RPMI7951 (cell line): ENCODE data around the gene CAD. TPM values are rescaled to one million over a fixed set of nuclear protein-coding genes. Genes with fewer than 3 reads are reported as not detected.
"Not testable (repeated sequence)": the region's sequence is repeated elsewhere in the genome, so short reads cannot be mapped to it uniquely, and the experiment has no call there.

Source experiments
- DNase-seq: peaks from one replicate; pipeline ENCODE4 v3.0.0-alpha.2; 2012; ENCODE audit warnings: low read depth
- total RNA-seq: library from RNA; depleted of rRNA; stranded (reverse); fragments of >200 nt; shearing (Covaris generic); gene quantifications from 2 replicates; pipeline ENCODE4 v1.2.3, GENCODE V29; 2014; rRNA removed

The CAD gene
- 22.7 and 32.7 TPM in 2 replicates for total RNA-seq

DNA sequence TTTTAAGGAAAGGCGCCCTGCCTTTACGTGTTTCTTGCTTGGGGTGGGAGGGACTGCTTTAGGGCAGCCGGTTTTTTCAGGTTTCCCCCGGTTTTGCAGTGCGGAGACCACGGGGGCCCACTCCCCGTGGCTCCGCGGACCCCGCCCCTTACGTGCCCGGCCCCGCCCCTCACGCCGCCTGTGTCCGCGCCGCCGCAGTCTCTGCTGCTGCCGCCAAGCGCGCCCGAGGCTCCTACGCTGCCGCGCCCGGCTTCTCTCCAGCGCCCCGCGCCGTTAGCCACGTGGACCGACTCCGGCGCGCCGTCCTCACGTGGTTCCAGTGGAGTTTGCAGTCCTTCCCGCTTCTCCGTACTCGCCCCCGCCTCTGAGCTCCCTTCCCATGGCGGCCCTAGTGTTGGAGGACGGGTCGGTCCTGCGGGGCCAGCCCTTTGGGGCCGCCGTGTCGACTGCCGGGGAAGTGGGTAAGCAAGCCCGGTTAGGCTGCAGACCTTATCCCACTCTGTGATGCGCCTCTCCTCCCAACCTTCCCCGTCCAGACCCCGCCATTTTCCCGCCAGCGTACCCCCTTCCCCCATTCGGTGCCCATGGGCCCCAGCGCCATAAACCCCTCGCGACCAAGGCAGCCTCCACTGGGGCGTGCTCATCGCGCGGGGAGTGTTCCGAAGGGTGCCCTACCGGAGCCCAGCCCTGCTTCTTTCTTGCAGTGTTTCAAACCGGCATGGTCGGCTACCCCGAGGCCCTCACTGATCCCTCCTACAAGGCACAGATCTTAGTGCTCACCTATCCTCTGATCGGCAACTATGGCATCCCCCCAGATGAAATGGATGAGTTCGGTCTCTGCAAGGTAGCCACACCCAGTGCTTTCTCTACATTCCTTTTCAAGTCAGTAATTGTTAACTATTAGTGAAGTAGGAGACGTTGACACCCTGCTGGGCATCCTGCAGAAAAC lies at the start of gene CAD:
CAD (plus strand) TSS at position 197 of the 949 bp plus-strand sequence; CDS start at position 380, 183 bp downstream.
- peak; percentile 86 for DNase-seq

DNA sequence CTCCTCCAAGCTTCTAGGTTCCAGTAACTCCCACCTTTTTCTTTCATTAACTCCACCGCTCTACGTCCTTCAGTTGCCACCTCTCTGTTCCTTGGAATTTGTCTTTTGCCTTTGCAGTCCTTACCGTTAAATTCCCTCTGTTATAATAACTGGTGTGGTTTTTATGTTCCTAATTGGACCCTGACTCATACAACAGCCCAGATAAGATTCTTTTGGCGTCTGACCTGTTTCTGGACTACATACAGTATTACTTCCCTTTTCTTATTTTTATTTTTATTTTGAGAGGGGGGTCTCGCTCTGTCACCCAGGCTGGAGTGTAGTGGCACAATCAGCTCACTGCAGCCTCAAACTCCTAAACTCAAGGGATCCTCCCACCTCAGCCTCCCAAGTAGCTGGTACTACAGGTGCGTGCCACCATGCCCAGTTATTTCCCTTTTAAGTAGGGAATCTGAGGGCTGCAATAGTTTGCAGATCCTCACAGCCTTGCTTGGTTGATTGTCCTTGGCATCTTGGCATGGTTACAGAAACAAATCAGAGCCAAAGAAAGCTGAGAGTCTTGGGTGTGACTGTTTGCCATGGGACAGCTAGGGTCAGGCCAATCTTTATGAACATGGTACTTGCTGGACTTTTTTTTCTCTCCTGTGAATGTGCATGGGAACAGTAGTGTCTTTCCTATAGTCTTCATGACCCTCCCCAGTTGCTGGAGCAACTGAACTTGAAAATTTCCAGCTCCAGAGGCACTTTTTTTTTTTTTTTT lies 46.4 kb upstream of the CAD start:
- no peak for DNase-seq

DNA sequence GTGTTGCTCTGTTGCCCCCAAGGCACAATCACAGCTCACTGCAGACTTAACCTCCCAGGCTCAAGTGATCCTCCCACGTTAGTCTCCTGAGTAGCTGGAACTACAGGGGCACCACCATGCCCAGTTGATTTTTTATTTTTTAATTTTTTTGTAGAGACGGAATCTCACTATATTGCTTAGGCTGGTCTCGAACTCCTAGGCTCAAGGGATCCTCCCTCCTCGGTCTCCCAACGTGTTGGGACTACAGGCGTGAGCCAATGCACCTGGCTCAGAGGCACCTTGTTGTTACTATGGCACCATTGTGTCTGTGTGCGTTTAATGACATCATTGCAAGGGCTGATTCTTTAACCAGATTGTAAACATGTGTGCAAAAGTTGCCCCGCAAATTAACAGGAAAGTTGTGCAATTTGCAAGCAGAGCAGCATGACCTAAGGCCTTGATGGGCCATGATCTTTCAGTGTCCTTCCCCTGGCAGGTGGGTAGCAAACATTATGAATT lies 45.8 kb upstream of the CAD start:
- DNase-seq = no peak

DNA sequence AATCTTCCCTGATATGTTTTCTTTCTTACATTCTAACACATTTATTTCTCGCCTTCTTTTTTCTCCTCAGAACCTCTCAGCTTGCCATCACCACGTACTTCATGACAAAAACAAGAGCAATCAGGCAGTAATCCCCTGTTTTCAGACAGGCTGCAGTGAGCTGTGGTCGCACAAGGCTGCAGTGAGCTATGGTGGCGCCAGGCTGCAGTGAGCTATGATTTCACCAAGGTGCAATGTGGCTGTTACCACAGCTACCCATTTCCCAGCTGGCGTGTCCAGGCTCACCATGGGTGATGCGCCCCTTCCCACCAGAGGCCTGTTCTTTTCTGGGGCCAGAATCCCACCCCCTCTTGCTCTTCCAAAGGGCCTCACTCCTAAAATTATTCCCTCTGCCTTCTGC lies 42.5 kb upstream of the CAD start:
- DNase-seq = no peak

DNA sequence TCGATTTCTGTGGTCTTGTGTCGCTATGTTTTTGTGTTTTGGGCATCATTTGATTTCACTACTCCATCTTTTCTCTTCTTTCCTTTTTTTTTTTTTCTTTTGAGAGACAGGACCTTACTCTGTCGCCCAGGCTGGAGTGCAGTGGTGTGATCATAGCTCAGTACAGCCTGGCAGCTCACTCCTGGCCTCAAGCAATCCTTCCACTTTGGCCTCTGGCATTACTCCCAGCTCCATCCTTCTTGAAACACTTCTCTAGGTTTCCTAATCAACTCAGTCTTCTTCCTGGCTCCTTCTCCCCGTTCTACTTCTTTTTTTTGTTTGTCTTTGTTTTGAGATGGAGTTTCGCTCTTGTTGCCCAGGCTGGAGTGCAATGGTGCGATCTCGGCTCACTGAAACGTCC lies 41.8 kb upstream of the CAD start:
- no peak for DNase-seq

DNA sequence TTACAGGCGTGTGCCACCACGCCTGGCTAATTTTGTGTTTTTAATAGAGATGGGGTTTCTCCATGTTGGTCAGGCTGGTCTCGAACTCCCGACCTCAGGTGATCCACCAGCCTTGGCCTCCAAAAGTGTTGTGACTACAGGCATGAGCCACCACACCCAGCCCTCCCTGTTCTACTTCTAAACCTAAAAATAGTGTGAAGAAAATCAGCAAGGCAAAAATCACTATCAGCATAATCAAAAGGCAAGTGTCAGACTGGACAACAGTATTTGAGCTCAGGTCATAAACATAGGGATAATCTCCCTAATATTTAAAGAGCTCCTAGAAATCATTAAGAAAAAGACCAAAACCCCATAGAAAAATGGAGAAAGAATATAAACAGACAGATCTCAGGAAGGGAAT lies 41.4 kb upstream of the CAD start:
- DNase-seq = not testable (repeated sequence)

DNA sequence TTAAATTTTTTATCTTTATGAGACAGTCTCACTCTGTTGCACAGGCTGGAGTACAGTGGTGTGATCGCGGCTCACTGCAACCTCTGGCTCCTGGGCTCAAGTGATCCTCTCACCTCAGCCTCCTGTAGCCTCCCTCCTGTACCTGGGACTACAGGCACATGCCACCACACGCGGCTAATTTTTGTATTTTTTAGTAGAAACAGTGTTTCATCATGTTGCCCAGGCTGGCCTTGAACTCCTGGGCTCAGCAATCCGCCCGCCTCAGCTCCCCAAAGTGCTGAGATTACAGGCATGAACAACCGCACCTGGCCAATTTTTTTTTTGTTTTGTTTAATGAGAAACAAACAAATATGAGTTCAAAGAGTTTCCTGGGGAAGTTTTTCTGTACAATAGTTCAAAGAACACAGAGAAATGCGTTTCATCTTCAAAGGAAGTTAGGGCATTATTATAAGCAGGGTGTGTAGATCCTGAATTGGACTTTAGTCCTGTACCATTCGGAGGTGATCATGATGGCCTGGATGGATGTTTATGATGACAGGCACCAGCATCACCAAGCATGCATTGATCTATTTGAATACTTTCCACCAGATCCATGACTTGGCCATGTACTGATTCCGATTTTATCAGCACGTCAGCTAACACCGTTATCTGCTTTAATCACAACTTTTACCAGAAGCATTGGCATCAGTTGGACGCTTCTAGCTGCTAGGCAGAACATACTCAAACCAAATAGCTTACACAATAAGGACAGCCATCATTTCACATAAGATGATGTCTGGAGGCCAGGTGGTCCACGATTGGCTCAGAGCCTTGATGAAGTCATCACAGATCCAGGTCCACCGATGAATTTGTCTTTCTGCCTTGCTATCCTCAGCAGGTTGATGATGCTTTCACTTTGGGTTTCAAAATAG lies 39.5 kb upstream of the CAD start:
- no peak for DNase-seq

DNA sequence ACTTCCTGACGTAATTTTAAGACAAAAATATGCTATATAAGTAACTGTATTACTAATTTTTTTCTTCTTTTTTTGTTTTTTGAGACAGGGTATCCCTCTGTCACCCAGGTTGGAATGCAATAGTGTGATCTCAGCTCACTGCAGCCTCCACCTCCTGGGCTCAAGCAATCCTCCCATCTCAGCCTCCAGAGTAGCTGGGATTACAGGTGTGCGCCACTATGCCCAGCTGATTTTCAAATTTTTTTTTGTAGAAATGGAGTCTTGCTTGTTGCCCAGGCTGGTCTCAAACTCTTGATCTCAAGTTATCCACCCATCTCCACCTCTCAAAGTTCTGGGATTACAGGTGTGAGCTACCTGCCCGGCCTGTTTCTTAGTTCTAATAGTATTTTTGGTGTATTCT lies 38.7 kb upstream of the CAD start:
- no peak for DNase-seq

DNA sequence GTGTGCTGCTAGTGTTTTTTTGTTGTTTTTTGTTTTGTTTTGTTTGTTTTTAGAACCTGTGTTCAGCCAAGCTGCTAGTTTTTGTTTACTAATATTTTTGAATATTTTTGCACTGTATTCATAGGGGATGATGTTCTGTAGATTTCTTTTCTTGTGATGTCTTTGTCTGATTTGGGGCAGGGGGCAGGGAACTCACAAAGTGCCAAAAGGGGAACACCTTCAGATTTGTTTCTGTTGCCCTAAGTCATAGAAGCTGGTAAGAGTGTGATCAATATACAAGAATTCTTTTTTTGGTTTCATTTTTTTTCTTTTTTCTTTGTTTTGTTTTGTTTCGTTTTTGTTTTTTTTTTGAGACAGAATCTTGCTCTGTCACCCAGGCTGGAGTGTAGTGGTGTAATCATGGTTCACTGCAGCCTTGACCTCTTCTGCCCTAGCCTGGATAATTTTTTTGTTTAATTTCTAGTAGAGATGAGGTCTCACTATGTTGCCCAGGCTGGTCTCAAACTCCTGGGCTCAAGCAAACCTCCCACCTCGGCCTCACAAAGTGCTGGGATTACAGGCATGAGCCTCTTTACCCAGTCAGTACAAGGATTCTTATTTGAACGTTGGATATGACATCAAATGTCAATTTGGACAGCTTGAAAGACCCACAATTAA lies 37.7 kb upstream of the CAD start:
- DNase-seq = no peak

DNA sequence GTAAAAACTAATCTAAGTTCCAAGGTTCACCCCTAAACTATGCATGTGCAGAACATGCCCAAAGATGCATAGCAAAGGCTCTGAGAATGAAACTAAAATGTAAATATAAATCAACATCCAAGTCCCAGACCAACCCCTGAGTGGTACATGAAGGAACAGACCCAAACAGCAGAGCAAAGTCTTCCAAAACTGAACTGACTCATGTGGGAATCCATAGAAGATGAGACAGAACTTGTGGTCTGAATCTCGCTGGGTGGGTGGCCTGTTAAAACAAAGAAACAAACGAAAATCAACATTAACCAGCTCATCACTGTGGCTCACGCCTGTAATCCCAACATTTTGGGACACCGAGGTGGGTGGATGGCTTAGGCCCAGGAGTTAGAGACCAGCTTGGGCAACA lies 34.8 kb upstream of the CAD start:
- DNase-seq = no peak

DNA sequence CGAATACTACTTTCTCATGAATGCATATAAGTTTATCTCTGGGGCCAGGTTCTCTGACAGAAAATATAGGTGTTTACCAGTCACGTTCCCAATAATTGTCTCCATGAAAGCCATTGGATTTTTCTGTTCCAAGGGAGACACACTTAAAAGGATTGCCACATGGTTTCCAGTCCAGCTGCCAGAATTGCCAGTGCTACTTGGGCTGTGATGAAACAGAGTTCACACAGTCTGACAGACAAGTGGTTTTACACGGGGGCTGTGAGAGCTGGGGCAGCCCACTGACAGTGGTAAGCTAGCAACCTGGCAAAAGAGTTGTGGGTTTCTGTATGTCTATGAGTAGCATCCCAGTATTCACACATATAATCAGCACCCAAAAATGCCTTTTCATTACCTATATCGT lies 33.1 kb upstream of the CAD start:
- no peak for DNase-seq

DNA sequence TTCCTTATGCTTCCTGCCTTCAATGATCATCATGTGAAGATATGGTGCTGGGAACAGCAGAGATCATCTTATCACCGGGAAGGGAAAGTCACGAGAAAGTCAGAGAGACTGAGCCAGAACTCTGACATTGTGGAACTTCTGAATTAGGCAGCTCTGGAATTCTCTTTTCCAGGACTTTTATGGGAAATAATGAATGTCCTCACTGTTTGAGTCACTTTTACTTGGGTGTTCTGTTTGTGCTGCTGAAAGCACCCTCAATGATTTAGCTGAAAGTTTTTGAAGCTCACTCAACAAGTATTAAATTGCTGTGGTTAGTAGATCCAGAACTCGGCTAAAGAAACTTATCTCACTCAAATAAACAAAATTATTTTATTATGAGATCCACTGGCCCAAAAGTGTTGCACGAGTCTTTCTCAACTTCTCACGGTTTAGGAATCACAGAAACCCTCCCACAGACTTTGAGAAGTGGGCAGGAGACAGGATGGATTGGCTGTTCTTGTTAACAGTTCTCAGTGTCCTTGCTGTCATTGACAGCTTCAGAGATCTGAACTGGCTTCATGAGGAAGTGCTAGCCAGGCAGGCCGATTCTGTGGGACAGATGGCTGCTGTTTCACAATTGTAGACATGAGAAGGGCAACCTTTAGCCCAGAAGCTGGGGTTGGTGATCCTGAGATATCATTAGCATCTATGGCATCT lies 31.7 kb upstream of the CAD start:
- DNase-seq = no peak

DNA sequence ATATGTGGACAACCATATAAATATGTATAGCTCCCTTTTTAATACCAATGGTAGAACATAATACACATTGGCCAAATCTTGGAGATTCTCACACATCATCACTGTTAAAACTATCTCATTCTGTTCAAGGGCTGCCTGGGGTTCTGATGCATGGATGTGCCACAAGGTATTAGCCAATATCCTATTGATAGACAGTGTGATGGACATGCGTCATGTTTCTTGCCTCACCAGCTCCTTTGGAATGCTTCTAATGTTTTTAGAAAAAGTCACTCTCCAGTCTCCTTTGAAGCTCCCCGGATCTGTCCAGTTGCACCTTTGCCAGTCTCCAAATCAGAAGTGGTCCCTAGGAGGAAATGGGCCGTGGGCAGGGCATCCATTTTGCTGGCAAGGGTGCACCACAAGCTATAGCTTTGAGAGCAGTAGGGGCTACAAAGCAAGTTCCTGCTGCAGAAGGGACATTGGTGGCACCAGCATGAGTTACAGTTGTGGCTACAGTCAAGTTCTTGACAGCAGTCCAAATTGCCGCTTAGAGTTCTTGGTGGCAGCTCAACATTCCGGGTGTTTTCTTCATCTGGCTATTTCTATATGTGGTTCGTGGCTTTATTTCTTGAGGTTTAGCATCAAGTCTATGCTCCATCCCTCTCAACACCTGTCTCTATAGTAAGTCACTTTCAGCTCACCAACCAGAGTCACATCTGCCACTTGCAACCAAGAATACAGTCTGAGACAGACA lies 30.4 kb upstream of the CAD start:
- no peak for DNase-seq

DNA sequence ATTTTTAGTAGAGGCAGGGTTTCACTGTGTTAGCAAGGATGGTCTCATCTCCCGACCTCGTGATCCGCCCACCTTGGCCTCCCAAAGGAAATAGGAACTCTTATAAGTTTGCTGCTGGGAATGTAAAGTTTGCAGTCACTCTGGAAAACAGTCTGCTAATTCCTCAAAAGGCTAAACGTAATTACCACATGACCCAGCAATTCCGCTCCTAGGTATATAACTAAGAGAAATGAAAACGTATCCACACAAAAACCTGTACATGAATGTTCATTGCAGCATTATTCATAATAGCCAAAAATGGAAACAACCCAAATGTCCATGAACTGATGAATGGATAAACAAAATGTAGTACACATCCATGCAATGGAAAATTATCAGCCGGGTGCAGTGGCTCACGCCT lies 27.2 kb upstream of the CAD start:
- no peak for DNase-seq

DNA sequence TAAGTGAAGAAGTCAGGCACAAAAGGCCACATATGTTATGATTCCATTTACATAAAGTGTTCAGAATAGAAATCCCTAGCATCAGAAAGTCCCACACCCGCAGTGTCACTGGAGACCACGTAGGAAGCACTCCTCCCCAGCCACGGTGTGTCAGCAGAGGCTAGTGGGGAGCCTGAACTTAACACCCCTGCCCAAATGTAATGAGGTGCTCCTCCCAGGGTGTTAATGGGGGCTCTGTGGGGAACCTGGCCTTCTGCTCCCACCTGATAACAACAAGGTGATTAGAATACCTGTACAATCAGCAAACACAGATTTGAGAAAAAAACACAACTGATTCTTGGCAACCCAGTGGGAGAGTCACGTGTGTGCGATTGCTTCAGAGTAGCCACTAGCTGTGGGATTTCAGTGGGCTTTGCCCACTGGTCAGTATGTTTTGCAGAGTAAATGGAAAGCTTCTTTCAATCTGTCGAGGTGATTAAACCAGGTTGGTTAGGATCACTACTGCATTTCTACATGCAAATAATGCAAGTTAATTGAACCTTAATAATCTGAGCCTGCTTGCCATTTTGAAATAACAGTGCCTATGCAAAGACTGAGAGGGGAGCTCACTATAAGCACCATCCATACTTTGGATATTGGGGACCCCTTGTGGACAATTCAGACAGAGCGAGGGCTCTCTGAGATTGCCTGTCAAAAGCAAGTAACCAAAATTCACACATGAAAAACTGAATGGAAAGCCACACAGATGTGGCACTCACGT lies 25.9 kb upstream of the CAD start:
- DNase-seq = peak; percentile 57

DNA sequence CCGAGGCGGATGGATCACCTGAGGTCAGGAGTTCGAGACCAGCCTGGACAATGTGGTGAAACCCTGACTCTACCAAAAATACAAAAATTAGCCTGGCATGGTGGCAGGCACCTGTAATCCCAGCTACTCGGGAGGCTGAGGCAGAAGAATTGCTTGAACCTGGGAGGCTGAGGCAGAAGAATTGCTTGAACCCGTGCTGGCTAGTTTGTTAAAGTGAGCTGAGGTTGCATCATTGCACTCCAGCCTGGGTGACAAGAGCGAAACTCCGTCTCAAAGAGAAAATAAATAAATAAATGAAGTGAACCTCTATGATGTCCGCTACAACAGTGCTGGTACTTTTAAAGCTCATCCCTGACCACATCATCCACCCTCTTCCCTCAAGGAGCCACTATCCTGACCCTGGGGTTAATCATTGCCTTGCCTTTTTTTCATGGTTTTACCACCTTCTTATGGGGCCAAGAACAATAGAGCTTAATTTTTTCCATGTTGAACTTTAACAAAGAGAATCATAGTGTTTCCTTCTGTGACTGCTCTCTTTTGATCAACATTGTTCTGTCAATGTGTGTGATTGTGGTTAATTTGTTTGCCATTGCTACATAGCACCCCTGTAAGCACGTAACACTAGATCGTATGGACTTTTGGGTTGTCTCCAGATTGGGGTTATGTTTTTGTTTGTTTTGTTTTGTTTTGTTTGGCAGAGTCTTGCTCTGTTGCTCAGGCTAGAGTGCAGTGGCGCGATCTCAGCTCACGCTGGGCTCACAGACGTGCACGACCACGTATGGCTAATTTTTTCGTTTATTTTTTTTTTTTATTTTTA lies 22.4 kb upstream of the CAD start:
- no peak for DNase-seq

DNA sequence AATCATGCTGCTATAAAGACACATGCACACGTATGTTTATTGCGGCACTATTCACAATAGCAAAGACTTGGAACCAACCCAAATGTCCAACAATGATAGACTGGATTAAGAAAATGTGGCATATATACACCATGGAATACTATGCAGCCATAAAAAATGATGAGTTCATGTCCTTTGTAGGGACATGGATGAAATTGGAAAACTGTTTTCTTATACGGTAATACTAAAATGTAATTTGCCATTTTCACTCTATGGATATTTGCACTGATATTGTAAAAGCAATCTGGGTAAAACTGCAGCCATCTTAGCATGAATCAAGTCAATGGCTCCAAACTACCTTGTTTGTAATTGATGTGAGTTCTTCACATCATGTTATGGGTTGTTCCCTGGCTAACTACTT lies 21.4 kb upstream of the CAD start:
- DNase-seq = not testable (repeated sequence)

DNA sequence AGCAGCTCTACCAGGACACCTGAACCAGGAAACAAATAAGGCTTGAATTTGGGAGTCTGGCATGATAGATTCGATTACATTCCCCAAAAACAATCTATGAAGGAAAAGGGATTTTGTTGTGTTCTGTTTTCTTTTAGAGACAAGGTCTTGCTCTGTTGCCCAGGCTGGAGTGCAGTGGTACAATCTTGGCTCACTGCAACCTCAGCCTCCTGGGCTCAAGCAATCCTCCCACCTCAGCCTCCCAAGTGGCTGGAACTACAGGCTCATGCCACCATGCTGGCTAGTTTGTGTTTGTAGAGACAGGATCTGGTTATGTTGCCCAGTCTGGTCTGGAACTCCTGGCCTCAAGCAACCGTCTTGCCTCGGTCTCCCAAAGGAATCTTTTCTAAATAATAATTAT lies 19.1 kb upstream of the CAD start:
- not testable (repeated sequence) for DNase-seq
